Lung microvascular endothelial cell (primary cell): ENCODE measurements around the gene ORC1. TPM values are rescaled to one million over a fixed set of nuclear protein-coding genes. Genes with fewer than 3 reads are reported as not detected.

Source experiments
- DNase-seq, 2 donors: peaks; one replicate each; pipeline versions ENCODE4 v3.0.0 to v3.0.0-alpha.2; 2010; ENCODE audit warnings: low read depth in 2 of 2
- total RNA-seq: library from RNA; depleted of rRNA; stranded (reverse); fragments of >200 nt; gene quantifications from 2 replicates; pipeline ENCODE4 v1.2.1, GENCODE V29; 2014

The ORC1 gene
- total RNA-seq, result 1.2 and 3.3 TPM in 2 replicates

- DNase-seq, result peak; percentile 98
These were observed at the start of gene ORC1, which contains the start of gene PRPF38A for GRCh38 chr1:52404116-52404974. ORC1 (minus strand) TSS chr1:52404423; CDS start chr1:52402223, 2,200 bp downstream. PRPF38A (plus strand) TSS chr1:52404602; CDS start chr1:52404750, 148 bp downstream.

GRCh38 chr1:52444463-52444862 is 40.2 kb upstream of the ORC1 start:
- no peak for DNase-seq

- no peak for DNase-seq
These were observed 35.8 kb upstream of the ORC1 start for GRCh38 chr1:52439976-52440375.

- DNase-seq, result no peak
These were observed 32.6 kb upstream of the ORC1 start for GRCh38 chr1:52436817-52437216.

- no peak for DNase-seq
These were observed 31.4 kb upstream of the ORC1 start for GRCh38 chr1:52435650-52436049.

- DNase-seq, result no peak
These were observed 31.0 kb upstream of the ORC1 start for GRCh38 chr1:52435211-52435610.

- no peak for DNase-seq
These were observed 28.6 kb upstream of the ORC1 start for GRCh38 chr1:52432807-52433206.

- DNase-seq, result no peak
These were observed 22.9 kb upstream of the ORC1 start for GRCh38 chr1:52427152-52427551.

GRCh38 chr1:52426371-52426770 is 22.1 kb upstream of the ORC1 start:
- DNase-seq, result peak in 1 of 2 donors; percentile 2

GRCh38 chr1:52424813-52425212 is 20.6 kb upstream of the ORC1 start:
- DNase-seq, result peak in 1 of 2 donors; percentile 11

GRCh38 chr1:52424231-52424636 is 20.0 kb upstream of the ORC1 start:
- DNase-seq, result peak in 1 of 2 donors; percentile 31

GRCh38 chr1:52423771-52424170 is 19.5 kb upstream of the ORC1 start:
- peak; percentile 29 to 43 for DNase-seq

- no peak for DNase-seq
These were observed 18.8 kb upstream of the ORC1 start for GRCh38 chr1:52423055-52423454.

- DNase-seq, result no peak
These were observed 16.5 kb upstream of the ORC1 start for GRCh38 chr1:52420713-52421112.

GRCh38 chr1:52416811-52417210 is 12.6 kb upstream of the ORC1 start:
- DNase-seq, result peak; percentile 37 to 95

GRCh38 chr1:52414942-52415341 is 10.7 kb upstream of the ORC1 start:
- no peak for DNase-seq

- no peak for DNase-seq
These were observed 9.3 kb upstream of the ORC1 start for GRCh38 chr1:52413410-52413989.

GRCh38 chr1:52404975-52405338 is 734 bp upstream of the ORC1 start:
- no peak for DNase-seq

GRCh38 chr1:52403566-52404115 is 582 bp downstream of the ORC1 start:
- DNase-seq, result peak in 1 of 2 donors; percentile 76

- no peak for DNase-seq
These were observed 1.4 kb downstream of the ORC1 start for GRCh38 chr1:52402860-52403240.

GRCh38 chr1:52400131-52400530 is 4.1 kb downstream of the ORC1 start:
- peak in 1 of 2 donors; percentile 43 for DNase-seq

GRCh38 chr1:52399629-52400028 is 4.6 kb downstream of the ORC1 start:
- no peak for DNase-seq

- no peak for DNase-seq
These were observed 11.0 kb downstream of the ORC1 start for GRCh38 chr1:52393174-52393573.
